Muscle of back (tissue), 11 donors: ENCODE measurements around the gene GPRIN3. TPM values are rescaled to one million over a fixed set of nuclear protein-coding genes. Genes with fewer than 3 reads are reported as not detected.
"Not testable (repeated sequence)": the region's sequence is repeated elsewhere in the genome, so short reads cannot be mapped to it uniquely, and the experiment has no call there.

Experiments
- DNase-seq, 3 donors: peaks; one replicate each; pipeline versions ENCODE4 v3.0.0 to v3.0.0-alpha.2; 2013
- polyA plus RNA-seq, 10 donors: library from polyadenylated mRNA; unstranded; fragments of 120-200 nt; gene quantifications; one replicate each; pipeline ENCODE4 v1.2.1, GENCODE V29; 2013; ENCODE audit not compliant: insufficient read length in 10 of 10

The GPRIN3 gene
- polyA plus RNA-seq, 10 donors = 2.4 to 5.0 (median 4.0) TPM

DNA sequence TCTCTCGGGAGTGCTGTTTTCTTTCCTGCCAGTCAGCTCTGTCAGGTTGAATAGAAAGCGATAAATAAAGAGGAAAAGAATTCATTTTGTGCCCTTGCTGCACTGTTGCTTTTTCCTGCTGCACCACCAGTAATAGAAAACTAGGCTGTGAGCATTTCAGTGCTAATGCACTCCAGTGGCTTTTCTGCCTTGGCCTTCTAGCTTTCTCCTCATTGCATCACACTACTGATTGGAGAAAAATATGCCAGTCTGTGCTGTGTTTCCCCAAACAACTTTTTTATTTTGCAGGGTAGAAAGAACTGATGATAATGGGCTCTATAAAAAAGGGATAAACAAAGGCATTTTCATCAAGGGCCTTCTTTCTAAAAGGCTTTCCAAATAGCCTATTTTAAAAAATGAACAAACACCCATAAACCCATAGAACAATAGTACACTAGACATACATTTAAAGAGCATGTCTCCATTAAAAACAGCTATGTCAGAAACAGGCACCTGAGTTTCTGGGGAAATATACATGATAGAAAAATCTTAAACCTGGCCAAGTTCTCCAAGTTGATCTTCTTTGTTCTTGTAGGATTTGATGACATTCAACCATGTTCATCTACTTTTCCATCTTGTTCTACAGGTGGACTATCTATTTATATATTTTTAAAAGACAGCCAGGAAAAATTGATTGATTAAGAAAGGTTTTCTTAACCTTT lies 86.3 kb downstream of the GPRIN3 start:
- DNase-seq = no peak

DNA sequence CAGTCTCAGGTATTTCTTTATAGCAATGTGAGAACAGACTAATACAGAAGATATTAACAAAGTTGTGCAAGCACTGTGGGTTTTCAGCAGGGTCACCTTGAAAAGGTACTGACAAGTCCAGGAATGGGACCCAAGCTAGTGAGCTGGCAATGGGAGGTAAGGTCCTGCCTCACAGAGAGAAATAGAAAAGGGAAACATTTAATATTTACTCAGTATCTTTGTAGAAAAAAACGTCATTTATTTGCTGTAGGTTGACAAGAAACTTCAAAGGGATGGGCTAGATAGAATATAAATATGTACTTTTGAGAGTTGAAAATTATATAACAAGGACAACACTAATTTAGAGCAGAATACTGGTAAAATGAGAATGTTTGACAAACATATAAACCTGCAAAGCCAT lies 89.0 kb downstream of the GPRIN3 start:
- no peak for DNase-seq

DNA sequence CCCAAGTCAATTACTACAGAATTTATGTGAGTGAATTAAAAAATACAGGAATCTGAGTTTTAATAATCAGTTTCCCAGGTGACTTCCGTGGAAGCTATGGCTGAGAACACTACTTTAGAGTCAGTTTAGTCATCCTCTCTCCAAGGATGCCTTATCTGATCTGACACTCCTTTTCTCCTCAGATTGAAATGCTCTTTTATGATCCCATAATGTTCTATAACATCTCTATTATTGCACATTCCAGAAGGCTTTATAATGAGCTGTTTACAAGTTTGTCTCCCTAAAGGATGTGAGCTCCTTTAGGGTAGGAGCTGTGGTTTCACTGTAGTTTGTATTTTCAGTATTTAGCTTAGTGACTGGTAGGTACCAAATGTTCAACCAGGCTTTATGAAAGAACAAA lies 90.0 kb downstream of the GPRIN3 start:
- DNase-seq = no peak

DNA sequence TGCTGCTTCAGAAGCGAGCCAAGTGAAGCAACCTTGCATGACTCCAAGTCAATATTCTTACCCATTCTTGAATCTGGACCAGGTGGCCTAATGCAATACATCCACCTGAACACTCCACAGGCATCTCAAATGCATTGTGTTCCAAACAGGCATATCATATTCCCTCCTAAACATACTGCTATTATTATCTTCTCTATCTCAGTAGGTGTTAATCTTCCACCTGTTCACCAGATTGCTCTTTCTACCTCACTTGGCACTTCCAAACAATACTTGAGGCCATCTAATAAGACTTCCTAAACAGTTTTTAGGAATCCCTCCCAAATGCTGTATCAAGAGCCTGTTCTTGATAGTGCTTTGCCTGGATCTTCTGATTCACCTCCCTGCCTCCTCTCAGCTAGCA lies 90.7 kb downstream of the GPRIN3 start:
- no peak for DNase-seq

DNA sequence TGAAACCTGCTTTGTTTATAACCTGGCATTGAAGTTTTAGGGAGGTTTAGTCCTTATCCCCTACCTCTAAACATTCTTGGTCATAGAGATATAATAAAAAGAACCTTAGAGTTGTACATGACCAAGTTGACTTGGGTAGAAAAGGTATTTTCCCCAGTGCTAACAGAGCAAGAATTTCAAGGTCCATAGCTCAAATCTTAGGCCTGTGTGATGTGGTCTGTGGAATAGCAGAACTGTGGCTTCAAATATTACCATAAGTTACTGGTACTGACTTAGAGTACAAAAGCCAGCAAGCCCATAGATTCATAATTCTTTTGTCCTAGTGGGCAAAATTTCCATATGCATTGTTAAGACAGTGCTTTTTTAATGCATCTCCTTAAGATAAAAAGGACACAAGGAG lies 91.2 kb downstream of the GPRIN3 start:
- DNase-seq = no peak

DNA sequence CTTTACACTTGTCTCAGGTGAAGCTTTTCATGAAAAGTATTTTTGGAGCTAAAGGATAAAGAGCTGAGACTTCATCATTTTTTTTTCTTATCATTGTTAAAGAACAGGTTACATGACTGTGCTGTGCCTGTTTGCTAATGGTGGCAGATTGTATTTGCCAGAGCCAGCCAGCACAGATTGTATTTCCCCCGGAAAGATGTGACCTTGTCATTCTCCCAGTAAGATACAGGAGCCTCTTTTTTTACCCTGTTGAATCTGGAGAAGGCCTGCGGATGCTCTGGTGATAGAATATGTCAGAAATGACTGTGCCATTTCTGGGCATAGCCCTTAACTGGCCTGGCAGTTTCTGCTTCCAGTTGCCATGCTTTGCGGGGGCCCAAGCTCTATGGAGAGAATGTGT lies 91.9 kb downstream of the GPRIN3 start:
- DNase-seq = no peak

DNA sequence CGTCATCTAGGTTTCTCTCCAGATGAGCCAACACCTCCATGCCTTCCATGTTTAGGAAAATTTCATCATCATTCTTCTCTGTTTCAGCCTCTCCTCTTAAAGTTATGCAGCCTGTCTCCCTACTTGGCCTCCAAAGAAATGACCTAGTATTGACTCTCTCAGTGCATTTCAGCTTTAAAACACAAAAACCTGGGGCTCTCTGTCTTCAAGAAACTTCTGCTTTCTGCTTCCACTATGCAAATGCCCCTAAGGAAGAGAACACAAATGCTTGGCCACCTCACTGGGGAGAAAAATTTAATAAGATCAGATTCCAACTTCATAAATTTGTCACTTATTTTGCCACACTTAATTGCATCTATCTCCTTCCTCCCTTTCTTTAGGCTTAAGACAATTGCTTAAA lies 93.3 kb downstream of the GPRIN3 start:
- DNase-seq = no peak

DNA sequence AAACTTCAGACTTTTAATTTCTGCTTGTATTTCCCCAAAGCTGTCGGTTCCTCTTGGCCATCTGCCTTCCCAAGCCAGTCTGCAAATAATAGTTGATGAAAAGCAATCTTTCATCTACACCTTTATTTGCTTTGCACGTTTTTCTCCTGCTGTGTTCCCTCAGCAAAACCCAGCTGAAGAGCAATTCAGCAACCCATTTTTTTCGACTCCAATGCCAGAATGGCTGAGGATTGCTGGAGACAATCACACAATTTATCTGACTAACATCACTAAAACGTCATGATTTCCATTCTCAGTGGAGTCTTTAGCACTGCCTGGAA lies 94.3 kb downstream of the GPRIN3 start:
- no peak for DNase-seq

DNA sequence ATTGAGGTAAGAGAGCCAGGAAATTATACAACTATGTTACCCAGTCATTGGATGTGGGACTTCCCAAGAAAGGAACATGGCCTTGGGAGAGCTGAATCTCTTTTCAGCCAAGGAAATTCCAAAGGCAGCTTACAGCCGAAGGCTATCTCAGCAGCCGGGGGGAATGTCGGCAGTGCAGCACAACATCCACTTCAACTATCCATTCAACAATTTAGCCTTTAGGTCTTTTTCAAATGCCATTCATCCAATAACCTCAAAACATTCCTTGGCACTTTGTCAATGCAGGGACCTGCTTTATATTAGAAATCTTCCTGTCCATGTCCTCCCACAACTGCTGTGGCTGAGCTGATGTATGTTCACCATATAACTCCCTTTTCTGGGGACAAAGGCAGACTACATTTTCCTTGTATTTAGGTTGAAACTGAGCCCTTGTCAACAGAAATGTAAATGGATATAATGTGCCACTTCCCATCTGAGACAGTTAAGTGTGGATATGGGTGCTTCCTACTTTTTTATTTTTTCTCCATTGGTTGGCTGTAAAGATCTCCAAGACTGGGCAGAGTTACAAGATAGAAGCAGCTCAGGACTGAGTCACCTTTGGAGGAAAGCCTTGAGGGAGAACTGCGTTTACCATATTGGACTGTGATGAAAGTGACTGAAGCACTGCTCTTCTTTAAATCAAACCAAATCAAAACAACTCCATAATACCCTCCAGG lies 94.8 kb downstream of the GPRIN3 start:
- DNase-seq = no peak

DNA sequence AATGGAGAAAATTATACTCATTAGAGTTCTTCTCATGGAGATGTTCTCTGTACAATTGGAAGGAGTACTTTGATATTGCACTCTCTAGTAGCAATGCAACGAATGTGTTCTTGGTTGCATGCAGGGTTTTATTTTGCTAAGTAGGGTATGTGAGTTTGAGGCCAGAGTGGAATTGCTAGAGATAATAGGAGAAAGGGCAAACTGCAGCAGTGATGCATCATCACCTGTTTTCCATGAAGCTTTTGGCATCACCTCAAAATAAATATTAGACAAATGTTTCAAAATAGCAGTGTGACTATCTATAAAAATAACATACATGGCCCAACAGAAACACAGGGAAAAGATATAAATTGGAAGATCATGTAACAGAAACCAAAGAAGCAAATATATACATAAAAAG lies 103.0 kb downstream of the GPRIN3 start:
- DNase-seq = no peak

DNA sequence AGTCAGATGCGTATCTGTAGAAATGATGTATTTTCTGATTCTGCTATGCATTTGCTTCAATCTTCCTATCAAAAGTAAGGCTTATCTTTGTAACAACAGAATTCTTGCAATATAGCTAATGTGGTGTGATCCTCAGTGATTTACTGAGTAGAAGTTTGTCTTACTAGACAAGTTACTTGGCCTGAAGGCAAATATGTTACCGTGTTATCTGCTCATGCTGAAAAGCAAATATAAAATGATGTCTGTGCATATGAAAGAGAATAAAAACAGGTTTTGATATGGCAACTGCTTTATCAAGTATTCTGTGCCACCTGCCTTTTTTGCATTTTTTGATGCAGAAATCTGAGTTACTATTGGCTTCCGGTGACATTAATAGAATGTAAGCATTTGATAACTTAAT lies 103.7 kb downstream of the GPRIN3 start:
- no peak for DNase-seq

DNA sequence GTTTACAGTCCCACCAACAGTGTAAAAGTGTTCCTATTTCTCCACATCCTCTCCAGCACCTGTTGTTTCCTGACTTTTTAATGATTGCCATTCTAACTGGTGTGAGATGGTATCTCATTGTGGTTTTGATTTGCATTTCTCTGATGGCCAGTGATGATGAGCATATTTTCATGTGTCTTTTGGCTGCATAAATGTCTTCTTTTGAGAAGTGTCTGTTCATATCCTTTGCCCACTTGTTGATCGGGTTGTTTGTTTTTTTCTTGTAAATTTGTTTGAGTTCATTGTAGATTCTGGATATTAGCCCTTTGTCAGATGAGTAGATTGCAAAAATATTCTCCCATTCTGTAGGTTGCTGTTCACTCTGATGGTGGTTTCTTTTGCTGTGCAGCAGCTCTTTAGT lies 108.2 kb downstream of the GPRIN3 start:
- DNase-seq = not testable (repeated sequence)

DNA sequence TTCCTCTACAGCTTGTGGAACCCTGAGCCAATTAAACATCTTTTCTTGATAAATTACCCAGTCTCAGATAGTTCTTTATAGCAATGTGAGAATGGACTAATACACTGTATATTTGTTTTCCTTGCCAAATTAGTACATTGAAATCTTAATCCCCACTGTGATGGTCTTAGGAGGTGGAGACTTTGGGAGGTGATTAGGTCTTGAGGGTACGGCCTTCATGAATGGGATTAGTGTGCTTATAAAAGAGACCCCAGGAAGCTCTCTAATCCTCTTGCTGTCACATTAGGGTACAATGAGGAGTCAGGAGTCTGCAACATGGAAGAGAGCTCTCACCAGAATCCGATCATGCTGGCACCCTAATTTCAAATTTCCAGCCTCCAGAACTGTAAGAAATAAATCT lies 109.7 kb downstream of the GPRIN3 start:
- DNase-seq = no peak

DNA sequence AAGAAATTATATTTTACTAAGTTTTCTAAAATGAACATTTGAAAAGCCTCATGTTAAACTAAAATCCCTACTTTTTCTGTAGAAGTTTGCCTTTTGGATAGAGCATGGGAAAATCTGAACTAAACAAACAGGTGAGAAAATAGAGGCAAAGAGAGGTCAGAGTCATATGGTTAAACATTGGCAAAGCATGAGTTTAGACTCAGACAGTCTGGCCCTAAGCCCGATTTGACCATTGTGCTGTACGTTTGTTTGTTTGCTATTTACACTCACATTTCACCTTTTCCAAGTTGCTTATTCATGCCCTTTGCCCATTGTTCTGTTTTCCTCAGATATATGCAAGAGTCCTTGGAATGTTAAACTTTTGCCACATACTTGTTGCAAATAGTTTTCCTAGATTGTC lies 110.9 kb downstream of the GPRIN3 start:
- no peak for DNase-seq

DNA sequence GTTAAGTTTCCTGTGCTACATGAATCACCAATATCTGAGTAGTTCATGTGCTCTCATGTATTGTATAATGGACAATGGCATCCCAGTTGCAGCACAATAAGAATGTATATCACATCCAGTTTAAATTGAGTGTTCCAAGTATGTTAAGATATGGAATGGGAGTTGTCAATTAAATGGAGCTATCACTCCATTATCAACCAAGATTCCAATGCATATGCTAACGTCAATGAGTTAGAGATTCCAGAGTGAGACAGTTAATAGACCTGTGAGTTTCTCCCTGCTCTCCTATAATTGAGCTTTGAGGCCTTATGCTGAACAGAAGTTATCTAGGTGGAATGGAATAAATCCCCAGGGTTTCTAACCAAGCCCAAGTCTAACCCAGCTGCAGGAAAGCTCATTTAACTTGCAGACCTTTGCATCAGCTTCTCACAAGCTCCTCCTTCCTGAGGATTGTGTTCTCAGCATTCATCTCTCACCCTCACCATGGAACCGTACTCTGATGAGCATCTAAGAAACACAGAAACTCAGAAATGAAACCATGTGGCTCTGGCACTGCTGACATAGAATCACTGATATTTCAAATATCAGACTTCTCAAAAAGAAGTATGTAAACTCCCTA lies 111.4 kb downstream of the GPRIN3 start:
- DNase-seq = no peak

DNA sequence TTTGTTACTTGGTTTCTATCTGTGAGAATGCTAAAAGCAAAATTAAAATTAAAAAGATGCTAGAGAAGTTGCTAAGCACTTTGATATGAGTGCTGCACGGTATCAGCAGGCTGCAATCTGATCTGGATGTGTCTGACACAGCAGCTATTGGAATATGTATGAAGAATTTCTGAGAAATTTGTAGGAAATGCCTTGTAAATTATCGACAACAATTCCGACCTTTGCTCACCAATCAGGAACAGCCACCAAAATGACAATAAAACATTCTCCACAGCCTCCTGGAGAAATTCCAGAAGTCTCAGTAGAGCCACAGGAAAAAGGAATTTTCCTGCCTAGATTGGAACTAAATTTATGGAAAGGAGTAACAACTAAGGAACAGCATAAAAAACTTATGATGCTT lies 113.8 kb downstream of the GPRIN3 start:
- DNase-seq = no peak

Other genes starting within 250 kb of the GPRIN3 start
- 1 to 10 TPM; 4.8 to 7.0 (median 5.7) TPM for gene TIGD2, start 196.3 kb downstream of the GPRIN3 start, polyA plus RNA-seq